ENCODE results near the gene MLLT6. TPM values are rescaled to one million over a fixed set of nuclear protein-coding genes. Genes with fewer than 3 reads are reported as not detected.

MLLT6 gene
- polyA plus RNA-seq, 3 donors = 0.72 to 55.4 (median 0.82) TPM

- TF ChIP-seq CTCF (IDR thresholded peaks at IDR 0.05) = no peak
- no peak overlapping the region for H3K4me3 ChIP-seq (replicated peaks in 1 of 3; ENCODE audit: low read depth in 2 of 3, low read length in 3 of 3)
- H3K36me3 Mint-ChIP-seq = no peaks in the 10 kb centered on the region
- H3K9ac ChIP-seq (ENCODE audit: insufficient read depth, low read length, poor library complexity, severe bottlenecking) = no peak overlapping the region
- H3K27me3 ChIP-seq (ENCODE audit: control insufficient read depth in 2 of 2, insufficient read depth in 2 of 2, low read length in 2 of 2) = peaks cover 0 to 11% of the 10 kb centered on the region in 2 donors
- H3K4me1 ChIP-seq (ENCODE audit: control insufficient read depth in 1 of 2, insufficient read depth in 2 of 2, low read length in 2 of 2) = no peaks in the 10 kb centered on the region
- H3K4me1 Mint-ChIP-seq = peaks cover under 1% of the 10 kb centered on the region
- DNase-seq = no peak
- no peak overlapping the region for H3K4me2 ChIP-seq (replicated peaks; ENCODE audit: extremely low read depth, low read length, poor library complexity, severe bottlenecking)
- intact Hi-C loops (cut with micrococcal nuclease) = no loop called here
- H4K20me1 ChIP-seq (ENCODE audit: insufficient read depth, low read length) = no peaks in the 10 kb centered on the region
- H3K9me3 ChIP-seq (replicated peaks in 1 of 2; ENCODE audit: control insufficient read depth in 1 of 2, insufficient read depth in 1 of 2, low read length in 2 of 2) = no peaks in the 10 kb centered on the region
- H2AFZ ChIP-seq (ENCODE audit: insufficient read depth, low read depth, low read length, poor library complexity, severe bottlenecking) = no peak overlapping the region
- no peak overlapping the region for H3K27ac ChIP-seq (ENCODE audit: low read depth in 1 of 2, low read length in 2 of 2)
- peaks cover 37 to 56% (median 45%) of the 10 kb centered on the region in 3 donors for H3K27me3 Mint-ChIP-seq (ENCODE audit: low read depth in 3 of 3)
- 90% methylated on average over 2 of the region's 4 CpGs for WGBS (ENCODE audit: insufficient coverage)
- no peaks in the 10 kb centered on the region for H3K36me3 ChIP-seq (replicated peaks in 1 of 2; ENCODE audit: control insufficient read depth in 1 of 2, insufficient read depth in 2 of 2, low read length in 2 of 2)
- peak overlapping the region in 1 of 7 donors; percentile 3 for H3K27ac Mint-ChIP-seq
- H3K4me3 Mint-ChIP-seq = peak overlapping the region in 1 of 2 donors; percentile 55
- H3K9me3 Mint-ChIP-seq = no peaks in the 10 kb centered on the region
- H3K79me2 ChIP-seq (ENCODE audit: insufficient read depth, low read length) = no peaks in the 10 kb centered on the region
These were observed 35.7 kb downstream of the MLLT6 start for GRCh38 chr17:38740806-38741205.

GRCh38 chr17:38741461-38741860, 36.4 kb downstream of the MLLT6 start:
- no peak for DNase-seq
- H3K4me2 ChIP-seq (replicated peaks; ENCODE audit: extremely low read depth, low read length, poor library complexity, severe bottlenecking) = no peak overlapping the region
- no peak overlapping the region for H3K27ac ChIP-seq (ENCODE audit: low read depth in 1 of 2, low read length in 2 of 2)
- H3K36me3 Mint-ChIP-seq = peaks cover 0 to 4% of the 10 kb centered on the region in 2 donors
- H3K4me3 Mint-ChIP-seq = no peak overlapping the region
- TF ChIP-seq CTCF (IDR thresholded peaks at IDR 0.05) = no peak
- no peak overlapping the region for H3K27ac Mint-ChIP-seq
- H3K9me3 Mint-ChIP-seq = peaks cover 0 to 3% (median 0%) of the 10 kb centered on the region in 7 donors
- no peak overlapping the region for H2AFZ ChIP-seq (ENCODE audit: insufficient read depth, low read depth, low read length, poor library complexity, severe bottlenecking)
- peaks cover 7% of the 10 kb centered on the region for H3K4me1 Mint-ChIP-seq
- H3K36me3 ChIP-seq (replicated peaks in 1 of 2; ENCODE audit: control insufficient read depth in 1 of 2, insufficient read depth in 2 of 2, low read length in 2 of 2) = no peaks in the 10 kb centered on the region
- H3K79me2 ChIP-seq (ENCODE audit: insufficient read depth, low read length) = no peaks in the 10 kb centered on the region
- H3K4me1 ChIP-seq (ENCODE audit: control insufficient read depth in 1 of 2, insufficient read depth in 2 of 2, low read length in 2 of 2) = peaks cover 1 to 5% of the 10 kb centered on the region in 2 donors
- H3K4me3 ChIP-seq (replicated peaks in 1 of 3; ENCODE audit: low read depth in 2 of 3, low read length in 3 of 3) = no peak overlapping the region
- H3K9me3 ChIP-seq (replicated peaks in 1 of 2; ENCODE audit: control insufficient read depth in 1 of 2, insufficient read depth in 1 of 2, low read length in 2 of 2) = no peaks in the 10 kb centered on the region
- intact Hi-C loops (cut with micrococcal nuclease) = no loop called here
- 92% methylated on average over 5 of the region's 5 CpGs for WGBS (ENCODE audit: insufficient coverage)
- peaks cover 40 to 63% (median 45%) of the 10 kb centered on the region in 3 donors for H3K27me3 Mint-ChIP-seq (ENCODE audit: low read depth in 3 of 3)
- peaks cover 1 to 18% of the 10 kb centered on the region in 2 donors for H3K27me3 ChIP-seq (ENCODE audit: control insufficient read depth in 2 of 2, insufficient read depth in 2 of 2, low read length in 2 of 2)
- H4K20me1 ChIP-seq (ENCODE audit: insufficient read depth, low read length) = no peaks in the 10 kb centered on the region
- no peak overlapping the region for H3K9ac ChIP-seq (ENCODE audit: insufficient read depth, low read length, poor library complexity, severe bottlenecking)
